Stimulated activated CD4-positive, alpha-beta T cell treated with anti-CD3 and anti-CD28 coated beads, TNF-alpha, amount 100 ng/mL, for 24 hours (primary cell): ENCODE results near the gene TSC22D3.
"Not testable (repeated sequence)": the region's sequence is repeated elsewhere in the genome, so short reads cannot be mapped to it uniquely, and the experiment has no call there.

ENCODE experiments used
- DNase-seq, 3 experiments: peaks; one replicate each; pipeline ENCODE4 v3.0.0-alpha.2; 2020; ENCODE audit warnings: low read depth in 3 of 3

Gene TSC22D3

GRCh38 chrX:107683124-107683895 is 92.3 kb downstream of the TSC22D3 start:
- DNase-seq = no peak

- no peak for DNase-seq
These were observed 93.3 kb downstream of the TSC22D3 start for GRCh38 chrX:107682256-107682655.

DNA sequence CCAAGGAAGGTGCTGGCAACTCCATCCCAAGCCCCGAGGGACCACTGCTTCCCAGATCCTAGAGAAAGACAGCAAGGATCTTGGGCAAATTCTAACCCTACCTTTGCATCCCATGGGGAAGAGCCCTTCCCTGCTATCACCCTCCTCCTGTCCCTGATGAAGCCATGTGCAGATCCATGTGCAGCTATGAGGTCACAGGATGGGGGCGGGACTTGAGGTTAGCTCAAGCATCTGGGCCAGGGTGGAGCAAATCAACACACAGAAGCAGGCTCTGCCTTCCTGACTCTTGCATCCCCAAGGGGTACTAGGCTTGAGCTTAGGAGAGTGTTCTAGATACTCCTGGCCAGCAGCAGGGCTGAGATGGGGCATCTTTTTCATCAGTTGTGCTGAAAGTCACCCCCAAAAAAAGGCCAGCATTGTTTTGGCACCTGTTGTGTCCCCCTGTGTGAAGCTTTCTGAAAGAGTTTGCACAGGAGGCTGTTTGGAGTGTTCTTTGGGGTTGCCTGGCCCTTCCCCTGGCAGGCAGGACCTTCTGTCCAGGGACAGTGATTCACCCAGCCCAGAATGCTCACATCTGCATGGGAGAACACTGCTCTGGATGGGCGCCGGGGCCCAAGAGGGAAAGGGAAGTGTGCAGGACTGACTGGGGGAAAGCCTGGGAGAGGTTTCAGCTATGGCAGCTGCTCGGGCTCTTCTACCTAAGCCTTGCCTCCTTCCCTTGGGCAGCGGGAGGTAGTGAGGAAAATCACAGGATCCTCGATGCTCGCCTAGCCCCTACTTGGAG is 96.4 kb downstream of the TSC22D3 start:
- DNase-seq = peak in 1 of 3 experiments; percentile 60

- DNase-seq = no peak
These were observed 97.7 kb downstream of the TSC22D3 start for GRCh38 chrX:107677909-107678308.

- DNase-seq = no peak
These were observed 98.1 kb downstream of the TSC22D3 start for GRCh38 chrX:107677501-107677901.

- DNase-seq = peak in 1 of 3 experiments; percentile 46
These were observed 98.8 kb downstream of the TSC22D3 start for GRCh38 chrX:107676559-107677378.

DNA sequence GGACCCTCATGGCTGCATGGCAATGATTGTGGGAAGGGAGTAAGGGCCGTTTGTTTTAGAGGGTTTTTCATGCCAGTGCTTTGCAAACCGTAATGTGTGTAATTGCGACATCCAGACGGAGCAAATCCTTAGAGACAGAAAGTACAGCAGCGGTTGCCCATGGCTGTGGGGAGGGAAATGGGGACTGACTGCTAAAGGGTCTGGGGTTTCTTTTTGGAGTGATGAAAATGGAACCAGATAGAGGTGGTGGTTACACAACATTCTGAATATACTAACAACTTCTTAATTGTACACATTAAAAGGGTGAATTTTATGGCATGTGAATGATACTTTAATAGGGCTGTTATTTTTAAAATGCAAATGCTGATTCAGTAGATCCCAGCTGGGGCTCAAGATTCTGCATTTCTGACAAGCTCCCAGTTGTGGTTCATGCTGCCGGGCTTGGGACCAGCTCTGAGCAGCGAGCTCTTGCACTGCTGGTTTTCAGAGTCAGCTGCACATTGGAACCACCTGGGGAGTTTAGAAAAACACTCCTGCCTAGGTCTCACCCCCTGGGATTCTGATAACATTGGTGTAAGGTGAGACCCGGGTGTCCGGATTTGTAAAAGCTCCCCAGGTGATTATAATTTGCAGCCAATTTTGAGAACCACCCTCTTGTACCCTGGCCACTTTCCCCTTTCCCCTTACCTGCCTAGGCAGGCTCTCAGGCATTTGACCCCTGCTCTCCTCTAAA is 99.6 kb downstream of the TSC22D3 start:
- DNase-seq = no peak

DNA sequence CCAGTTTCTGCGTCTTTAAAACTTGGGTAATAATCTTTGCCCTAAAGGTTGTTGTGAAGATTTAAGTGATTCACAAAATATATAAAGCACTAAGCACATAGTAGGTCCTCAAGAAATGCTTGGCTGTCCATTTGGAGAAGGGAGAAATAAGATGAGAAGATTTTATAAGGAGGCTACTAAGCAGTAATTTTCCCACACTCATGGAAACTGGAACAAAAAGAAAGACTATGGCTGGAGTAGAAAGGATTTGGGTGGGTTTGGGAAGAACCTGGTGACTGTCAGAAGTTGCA is 100.3 kb downstream of the TSC22D3 start:
- no peak for DNase-seq

DNA sequence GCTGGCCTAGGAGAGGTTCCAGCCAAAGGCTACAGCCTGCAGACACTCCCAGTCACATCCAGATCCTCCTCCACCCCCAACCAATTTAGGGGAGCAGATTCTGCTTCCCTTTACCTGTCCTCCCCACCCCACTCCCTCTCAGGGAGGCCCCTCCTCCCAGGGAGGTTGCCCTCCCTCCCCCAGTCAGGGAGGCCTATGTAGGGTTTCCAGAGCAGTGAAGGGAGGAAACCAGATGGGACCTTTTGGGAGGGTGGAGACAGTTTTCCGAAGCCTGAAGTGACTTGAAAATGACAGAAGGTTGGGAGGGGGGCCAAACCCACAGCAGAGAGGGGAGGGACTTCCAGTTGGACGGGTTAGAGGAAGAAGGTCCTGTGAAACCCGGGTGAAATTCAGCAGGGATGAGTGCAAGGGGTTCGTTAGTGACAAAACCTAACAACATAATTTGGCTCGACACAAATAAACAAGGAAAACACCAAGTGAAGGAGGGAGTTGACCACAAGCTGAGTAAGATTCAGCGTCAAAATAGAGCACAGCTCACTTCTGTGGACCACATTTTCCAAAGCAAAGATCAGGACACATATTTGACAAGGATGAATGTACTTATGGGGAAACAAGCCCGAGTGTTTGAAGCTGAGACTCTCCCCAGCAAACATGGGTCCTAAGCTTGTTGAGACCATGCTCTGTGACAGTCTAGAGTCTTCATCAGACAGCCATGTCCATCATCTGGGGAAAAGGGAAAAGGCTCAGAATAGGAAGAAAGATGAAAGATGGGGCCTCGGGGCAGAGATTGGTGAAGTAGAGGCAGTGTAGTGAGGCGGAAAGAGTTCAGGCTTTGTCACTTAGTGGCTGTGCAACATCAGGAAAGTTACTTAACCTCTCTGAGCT is 100.9 kb downstream of the TSC22D3 start:
- peak in 1 of 3 experiments; percentile 31 for DNase-seq

GRCh38 chrX:107673933-107674479 is 101.6 kb downstream of the TSC22D3 start:
- DNase-seq = peak; percentile 64 to 82 (median 76)

- DNase-seq = no peak
These were observed 102.2 kb downstream of the TSC22D3 start for GRCh38 chrX:107673431-107673830.

DNA sequence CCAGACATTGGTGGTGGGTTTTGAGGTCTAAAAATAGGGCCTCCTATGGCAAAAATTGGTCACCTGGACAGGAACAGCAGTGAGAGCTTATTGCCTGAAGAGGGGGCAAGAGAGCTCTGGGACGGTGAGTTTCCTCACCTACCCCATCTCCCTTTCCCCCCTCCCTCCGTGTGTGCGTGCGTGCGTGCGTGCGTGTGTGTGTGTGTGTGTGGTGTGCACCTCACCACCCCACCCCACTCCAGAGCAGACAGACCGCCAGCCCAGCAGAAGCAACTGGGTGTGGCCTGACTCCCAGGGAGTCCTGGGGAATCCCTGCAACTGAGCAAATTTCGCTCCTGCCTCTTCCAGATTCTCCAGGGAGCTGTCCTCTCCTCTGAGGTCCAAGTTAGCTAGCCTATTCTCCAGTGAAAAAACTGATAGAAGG is 102.6 kb downstream of the TSC22D3 start:
- DNase-seq = peak; percentile 31 to 61 (median 53)

DNA sequence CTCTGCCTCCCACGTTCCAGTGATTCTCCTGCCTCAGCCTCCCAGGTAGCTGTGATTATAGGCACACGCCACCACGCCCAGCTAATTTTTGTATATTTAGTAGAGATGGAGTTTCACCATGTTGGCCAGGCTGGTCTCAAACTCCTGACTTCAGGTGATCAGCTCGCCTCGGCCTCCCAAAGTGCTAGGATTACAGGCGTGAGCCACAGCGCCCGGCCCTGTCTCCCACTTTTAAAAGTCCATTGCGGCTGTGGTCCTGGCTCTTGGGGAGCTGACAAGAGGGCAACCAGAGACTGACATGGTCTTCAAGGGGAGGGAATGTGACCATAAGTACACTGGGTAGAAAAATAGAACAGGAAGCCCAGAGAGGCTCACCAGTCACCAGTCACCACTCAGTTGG is 104.3 kb downstream of the TSC22D3 start:
- not testable (repeated sequence) for DNase-seq

- no peak for DNase-seq
These were observed 105.5 kb downstream of the TSC22D3 start for GRCh38 chrX:107669885-107670628.

GRCh38 chrX:107669261-107669660 is 106.3 kb downstream of the TSC22D3 start:
- no peak for DNase-seq

DNA sequence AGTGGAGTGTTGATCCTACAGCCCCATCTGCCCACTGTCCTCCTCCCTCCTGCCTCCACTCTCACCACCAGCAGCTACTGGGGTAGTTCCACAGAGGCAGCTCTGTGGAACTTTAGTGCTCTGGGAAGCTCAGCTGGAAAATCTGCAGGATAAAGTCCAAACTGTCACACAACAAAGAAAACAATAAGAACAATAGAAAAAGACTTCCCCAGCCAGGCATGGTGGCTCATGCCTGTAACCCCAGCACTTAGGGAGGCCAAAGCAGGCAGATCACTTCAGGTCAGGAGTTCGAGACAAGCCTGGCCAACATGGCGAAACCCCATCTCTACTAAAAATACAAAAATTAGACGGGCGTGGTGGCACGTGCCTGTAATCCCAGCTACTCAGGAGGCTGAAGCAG is 106.9 kb downstream of the TSC22D3 start:
- DNase-seq = not testable (repeated sequence)

DNA sequence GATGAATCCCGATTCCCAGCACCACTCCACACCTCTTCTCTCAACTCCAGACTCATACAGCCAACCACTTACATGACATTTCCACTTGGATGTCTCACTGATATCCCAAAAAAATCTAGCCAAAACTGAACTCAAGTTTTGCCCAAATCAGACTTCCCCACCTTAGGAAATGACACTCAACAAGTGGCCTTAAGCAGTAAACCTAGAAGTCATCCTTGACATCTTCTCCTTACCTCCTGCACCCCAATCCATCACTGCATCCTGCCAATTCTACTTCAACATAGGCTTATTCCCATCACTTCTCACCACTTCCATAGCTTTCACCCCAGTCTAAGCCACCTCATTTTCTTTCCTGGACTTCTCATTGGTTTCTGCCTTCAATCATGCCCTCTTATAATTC is 108.2 kb downstream of the TSC22D3 start:
- DNase-seq = no peak

GRCh38 chrX:107666931-107667330 is 108.7 kb downstream of the TSC22D3 start:
- no peak for DNase-seq
